ENCODE results near the gene CENPK.
A peak's percentile ranks its signal among the peaks of the same experiment; 100 is the strongest.
"Not testable (repeated sequence)": the region's sequence is repeated elsewhere in the genome, so short reads cannot be mapped to it uniquely, and the experiment has no call there.

Gene CENPK

GRCh38 chr5:65488038-65488687 is 74.8 kb downstream of the CENPK start:
- H3K36me3 ChIP-seq (ENCODE audit: control insufficient read depth, insufficient read depth, low read length); H3K4me1 ChIP-seq (ENCODE audit: control insufficient read depth, insufficient read depth, low read length); H3K27me3 ChIP-seq (ENCODE audit: control insufficient read depth, insufficient read depth, low read length); H3K9me3 ChIP-seq (ENCODE audit: control insufficient read depth, low read length); H3K4me3 ChIP-seq (ENCODE audit: low read length); H3K9ac ChIP-seq (ENCODE audit: low read length): not testable (repeated sequence)

GRCh38 chr5:65486803-65487202 is 76.2 kb downstream of the CENPK start:
- not testable (repeated sequence) for H3K9ac ChIP-seq (ENCODE audit: low read length); H3K4me1 ChIP-seq (ENCODE audit: control insufficient read depth, insufficient read depth, low read length)

GRCh38 chr5:65485405-65485804 is 77.6 kb downstream of the CENPK start:
- Histone ChIP-seq H3K4me1 (ENCODE audit: control insufficient read depth, insufficient read depth, low read length) (no peaks in the 10 kb centered on the region), H3K27me3 (ENCODE audit: control insufficient read depth, insufficient read depth, low read length) (no peaks in the 10 kb centered on the region), H3K9ac (ENCODE audit: low read length) (no peak overlapping the region), H3K36me3 (ENCODE audit: control insufficient read depth, insufficient read depth, low read length) (no peaks in the 10 kb centered on the region), H3K9me3 (ENCODE audit: control insufficient read depth, low read length) (no peaks in the 10 kb centered on the region), H3K4me3 (ENCODE audit: low read length) (no peak overlapping the region)

More at GRCh38 chr5:65486803-65487202, 76.2 kb downstream of the CENPK start:
- H3K4me3 ChIP-seq (ENCODE audit: low read length); H3K36me3 ChIP-seq (ENCODE audit: control insufficient read depth, insufficient read depth, low read length); H3K9me3 ChIP-seq (ENCODE audit: control insufficient read depth, low read length); H3K27me3 ChIP-seq (ENCODE audit: control insufficient read depth, insufficient read depth, low read length): not testable (repeated sequence)

GRCh38 chr5:65483546-65484346 is 79.2 kb downstream of the CENPK start:
- Histone ChIP-seq H3K27me3 (ENCODE audit: control insufficient read depth, insufficient read depth, low read length) (no peaks in the 10 kb centered on the region), H3K9ac (ENCODE audit: low read length) (peak overlapping the region; percentile 32), H3K9me3 (ENCODE audit: control insufficient read depth, low read length) (no peaks in the 10 kb centered on the region), H3K36me3 (ENCODE audit: control insufficient read depth, insufficient read depth, low read length) (no peaks in the 10 kb centered on the region), H3K4me3 (ENCODE audit: low read length) (peak overlapping the region; percentile 26), H3K4me1 (ENCODE audit: control insufficient read depth, insufficient read depth, low read length) (no peaks in the 10 kb centered on the region)

GRCh38 chr5:65482736-65483545 is 80.0 kb downstream of the CENPK start:
- peak overlapping the region; percentile 36 for H3K9ac ChIP-seq (ENCODE audit: low read length)
- peak overlapping the region; percentile 26 for H3K4me3 ChIP-seq (ENCODE audit: low read length)
- H3K4me1 ChIP-seq (ENCODE audit: control insufficient read depth, insufficient read depth, low read length): no peaks in the 10 kb centered on the region
- H3K27me3 ChIP-seq (ENCODE audit: control insufficient read depth, insufficient read depth, low read length): no peaks in the 10 kb centered on the region
- H3K36me3 ChIP-seq (ENCODE audit: control insufficient read depth, insufficient read depth, low read length): no peaks in the 10 kb centered on the region
- H3K9me3 ChIP-seq (ENCODE audit: control insufficient read depth, low read length): no peaks in the 10 kb centered on the region

- H3K27me3 ChIP-seq (ENCODE audit: control insufficient read depth, insufficient read depth, low read length): no peaks in the 10 kb centered on the region
- no peaks in the 10 kb centered on the region for H3K4me1 ChIP-seq (ENCODE audit: control insufficient read depth, insufficient read depth, low read length)
- H3K36me3 ChIP-seq (ENCODE audit: control insufficient read depth, insufficient read depth, low read length): no peaks in the 10 kb centered on the region
- peak overlapping the region; percentile 1 for H3K4me3 ChIP-seq (ENCODE audit: low read length)
- peak overlapping the region; percentile 36 for H3K9ac ChIP-seq (ENCODE audit: low read length)
- H3K9me3 ChIP-seq (ENCODE audit: control insufficient read depth, low read length): no peaks in the 10 kb centered on the region
Observed at GRCh38 chr5:65482296-65482735, 80.7 kb downstream of the CENPK start.

- Histone ChIP-seq H3K9ac (ENCODE audit: low read length) (peak within 1 kb of the TSS; percentile 36), H3K36me3 (ENCODE audit: control insufficient read depth, insufficient read depth, low read length) (no peaks in the 10 kb centered on the region), H3K4me1 (ENCODE audit: control insufficient read depth, insufficient read depth, low read length) (no peaks in the 10 kb centered on the region), H3K4me3 (ENCODE audit: low read length) (peak within 1 kb of the TSS; percentile 53), H3K9me3 (ENCODE audit: control insufficient read depth, low read length) (no peaks in the 10 kb centered on the region), H3K27me3 (ENCODE audit: control insufficient read depth, insufficient read depth, low read length) (no peaks in the 10 kb centered on the region)
Observed at GRCh38 chr5:65481635-65482295, 81.2 kb downstream of the CENPK start, which contains the start of gene ADAMTS6. ADAMTS6 (minus strand) TSS chr5:65481920; CDS start chr5:65473673, 8,247 bp downstream.

- Histone ChIP-seq H3K9me3 (ENCODE audit: control insufficient read depth, low read length) (no peaks in the 10 kb centered on the region), H3K4me3 (ENCODE audit: low read length) (no peak overlapping the region), H3K36me3 (ENCODE audit: control insufficient read depth, insufficient read depth, low read length) (no peaks in the 10 kb centered on the region), H3K9ac (ENCODE audit: low read length) (peak overlapping the region; percentile 36), H3K27me3 (ENCODE audit: control insufficient read depth, insufficient read depth, low read length) (no peaks in the 10 kb centered on the region), H3K4me1 (ENCODE audit: control insufficient read depth, insufficient read depth, low read length) (no peaks in the 10 kb centered on the region)
Observed at GRCh38 chr5:65481171-65481581, 81.8 kb downstream of the CENPK start.

- Histone ChIP-seq H3K4me3 (ENCODE audit: low read length) (peak overlapping the region; percentile 53), H3K4me1 (ENCODE audit: control insufficient read depth, insufficient read depth, low read length) (no peaks in the 10 kb centered on the region), H3K9me3 (ENCODE audit: control insufficient read depth, low read length) (no peaks in the 10 kb centered on the region), H3K36me3 (ENCODE audit: control insufficient read depth, insufficient read depth, low read length) (no peaks in the 10 kb centered on the region), H3K9ac (ENCODE audit: low read length) (peak overlapping the region; percentile 11), H3K27me3 (ENCODE audit: control insufficient read depth, insufficient read depth, low read length) (no peaks in the 10 kb centered on the region)
Observed at GRCh38 chr5:65480306-65480865, 82.6 kb downstream of the CENPK start.

- no peaks in the 10 kb centered on the region for H3K4me1 ChIP-seq (ENCODE audit: control insufficient read depth, insufficient read depth, low read length)
- H3K36me3 ChIP-seq (ENCODE audit: control insufficient read depth, insufficient read depth, low read length): no peaks in the 10 kb centered on the region
- no peaks in the 10 kb centered on the region for H3K9me3 ChIP-seq (ENCODE audit: control insufficient read depth, low read length)
- no peak overlapping the region for H3K9ac ChIP-seq (ENCODE audit: low read length)
- H3K4me3 ChIP-seq (ENCODE audit: low read length): no peak overlapping the region
- no peaks in the 10 kb centered on the region for H3K27me3 ChIP-seq (ENCODE audit: control insufficient read depth, insufficient read depth, low read length)
Observed at GRCh38 chr5:65479527-65479926, 83.4 kb downstream of the CENPK start.

GRCh38 chr5:65478336-65478735 is 84.6 kb downstream of the CENPK start:
- H3K36me3 ChIP-seq (ENCODE audit: control insufficient read depth, insufficient read depth, low read length): no peaks in the 10 kb centered on the region
- no peak overlapping the region for H3K4me3 ChIP-seq (ENCODE audit: low read length)
- H3K9ac ChIP-seq (ENCODE audit: low read length): no peak overlapping the region
- H3K9me3 ChIP-seq (ENCODE audit: control insufficient read depth, low read length): no peaks in the 10 kb centered on the region
- H3K27me3 ChIP-seq (ENCODE audit: control insufficient read depth, insufficient read depth, low read length): no peaks in the 10 kb centered on the region
- H3K4me1 ChIP-seq (ENCODE audit: control insufficient read depth, insufficient read depth, low read length): no peaks in the 10 kb centered on the region

Measured in mucosa of stomach (tissue), 1 donor.